EL (cell line): Measurements from ENCODE around the gene ARL3.
"Not testable (repeated sequence)": the region's sequence is repeated elsewhere in the genome, so short reads cannot be mapped to it uniquely, and the experiment has no call there.

Experiments
- DNase-seq: peaks from one replicate; pipeline ENCODE4 v3.0.0-alpha.2; 2016

The ARL3 gene

DNA sequence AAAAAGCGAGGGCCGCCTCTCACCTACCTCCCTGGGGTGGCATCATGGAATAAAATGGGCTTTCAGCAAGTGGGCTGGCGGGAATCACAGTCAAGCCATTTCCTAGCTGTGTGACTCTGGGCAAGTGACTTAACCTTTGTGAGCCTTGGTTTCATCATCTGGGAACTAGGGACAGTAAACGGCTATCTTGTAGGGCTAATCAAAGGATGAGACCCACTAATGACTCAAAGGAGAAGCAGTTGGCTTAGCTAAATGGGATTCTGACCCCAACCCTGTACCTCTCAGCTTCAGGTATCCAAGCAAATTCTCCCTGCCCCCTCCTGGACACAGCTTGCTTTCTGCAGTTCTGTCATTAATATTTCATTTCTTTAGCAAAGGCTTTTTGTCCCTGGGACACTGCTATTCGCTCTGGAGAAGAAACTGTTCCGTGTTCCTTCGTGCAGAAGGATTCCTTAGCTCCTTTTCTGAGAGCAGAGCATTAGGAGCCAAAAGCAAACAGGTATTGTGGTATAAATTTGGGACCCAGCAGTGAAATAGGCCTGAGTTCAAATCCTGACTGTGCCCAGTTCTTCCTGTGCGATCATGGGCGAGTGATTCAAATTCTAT lies 44.0 kb downstream of the ARL3 start:
- DNase-seq, result no peak

DNA sequence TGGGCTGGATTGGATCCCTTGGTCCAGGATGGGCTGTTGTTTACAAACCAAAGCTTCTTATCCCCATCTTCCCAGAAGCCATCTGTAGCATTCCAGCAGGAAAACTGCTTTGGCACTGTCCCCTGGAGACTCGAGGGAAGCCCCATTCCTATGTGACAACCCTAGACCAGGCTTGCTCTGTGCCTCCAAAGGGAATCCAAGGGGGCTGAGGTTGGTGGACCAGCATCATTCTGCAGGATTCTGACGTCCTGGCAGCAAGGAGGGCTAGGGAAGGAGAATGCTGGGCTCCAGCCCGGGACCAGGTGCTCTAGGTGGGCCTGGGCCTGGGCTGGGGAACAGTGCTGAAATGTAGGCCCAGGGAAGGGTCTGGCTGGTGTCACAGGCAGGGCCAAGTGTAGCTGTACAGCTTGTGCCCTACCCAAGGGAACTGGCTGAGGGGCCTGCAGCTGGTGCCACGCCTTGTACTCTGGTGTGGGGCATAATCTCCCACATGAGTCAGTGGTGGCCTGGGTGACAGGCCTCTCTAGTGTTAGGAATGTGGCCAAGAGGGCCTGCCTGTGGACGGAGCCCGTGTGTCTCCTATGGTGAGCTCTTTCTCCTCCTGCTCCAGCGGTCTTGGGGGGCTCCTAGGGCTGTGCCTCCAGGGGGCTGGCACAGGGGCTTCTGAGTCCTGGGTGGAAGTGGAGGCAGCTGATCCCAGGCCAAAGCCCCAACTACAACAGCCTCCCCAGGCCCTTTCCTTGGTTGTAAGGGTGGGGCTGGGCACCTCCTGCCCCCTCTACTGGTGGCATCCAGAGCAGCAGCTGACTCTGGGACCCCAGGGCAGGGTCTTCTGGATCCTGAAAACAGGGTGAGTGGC lies 44.8 kb downstream of the ARL3 start:
- peak; percentile 68 for DNase-seq

DNA sequence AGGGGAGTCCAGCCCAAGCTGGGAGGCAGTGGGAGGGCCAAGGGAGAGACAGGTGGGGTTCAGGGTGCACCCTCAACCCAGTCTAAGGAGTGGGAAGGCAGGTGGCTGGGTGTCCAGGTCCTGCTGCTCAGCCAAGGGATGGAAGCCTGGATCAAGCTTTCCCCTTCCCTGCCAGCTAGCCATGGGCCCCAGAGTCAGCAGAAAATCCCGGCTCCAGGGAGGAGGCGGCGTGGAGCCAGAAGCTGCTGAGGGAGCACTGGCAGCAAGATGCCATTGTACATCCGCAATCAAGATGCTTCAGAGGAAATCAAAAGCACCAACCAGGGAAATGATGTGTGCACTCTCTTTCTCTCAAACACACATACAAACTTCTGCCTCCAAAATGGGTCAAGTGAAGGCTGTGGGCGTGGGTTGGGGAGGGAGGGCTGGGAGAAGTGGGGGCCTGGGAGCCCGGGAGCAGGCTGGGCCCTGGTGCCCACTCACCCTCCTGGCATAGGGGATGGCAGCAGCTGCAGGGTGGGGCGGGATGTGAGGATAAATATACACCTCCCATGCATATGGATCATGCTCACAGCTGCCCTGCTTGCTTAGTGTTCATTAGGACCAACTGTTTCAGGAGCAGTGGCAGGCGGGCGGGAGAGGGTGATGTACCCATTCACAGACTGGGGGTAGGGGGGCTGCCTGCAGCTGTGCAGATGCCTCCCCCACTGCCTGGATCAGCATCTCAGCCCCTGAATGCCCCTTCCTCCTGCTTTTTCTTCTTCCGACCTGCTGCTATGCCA lies 45.7 kb downstream of the ARL3 start:
- DNase-seq, result no peak

DNA sequence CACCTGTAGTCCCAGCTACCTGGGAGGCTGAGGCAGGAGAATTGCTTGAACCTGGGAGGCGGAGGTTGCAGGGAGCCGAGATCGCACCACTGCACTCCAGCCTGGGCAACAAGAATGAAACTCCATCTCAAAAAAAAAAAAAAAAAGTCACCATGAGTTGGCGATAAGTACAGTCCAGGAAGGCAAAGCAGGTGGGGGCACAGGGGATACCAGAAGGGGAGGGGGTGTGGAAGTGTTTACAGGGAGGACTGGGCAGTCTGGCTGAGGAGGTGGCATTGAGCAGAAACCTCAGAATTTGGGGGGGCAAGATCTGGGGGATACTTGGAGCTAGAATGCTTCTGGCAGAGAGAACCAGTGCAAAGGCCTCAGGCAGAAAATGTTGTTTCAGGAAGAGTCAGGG lies 46.8 kb downstream of the ARL3 start:
- DNase-seq, result not testable (repeated sequence)

DNA sequence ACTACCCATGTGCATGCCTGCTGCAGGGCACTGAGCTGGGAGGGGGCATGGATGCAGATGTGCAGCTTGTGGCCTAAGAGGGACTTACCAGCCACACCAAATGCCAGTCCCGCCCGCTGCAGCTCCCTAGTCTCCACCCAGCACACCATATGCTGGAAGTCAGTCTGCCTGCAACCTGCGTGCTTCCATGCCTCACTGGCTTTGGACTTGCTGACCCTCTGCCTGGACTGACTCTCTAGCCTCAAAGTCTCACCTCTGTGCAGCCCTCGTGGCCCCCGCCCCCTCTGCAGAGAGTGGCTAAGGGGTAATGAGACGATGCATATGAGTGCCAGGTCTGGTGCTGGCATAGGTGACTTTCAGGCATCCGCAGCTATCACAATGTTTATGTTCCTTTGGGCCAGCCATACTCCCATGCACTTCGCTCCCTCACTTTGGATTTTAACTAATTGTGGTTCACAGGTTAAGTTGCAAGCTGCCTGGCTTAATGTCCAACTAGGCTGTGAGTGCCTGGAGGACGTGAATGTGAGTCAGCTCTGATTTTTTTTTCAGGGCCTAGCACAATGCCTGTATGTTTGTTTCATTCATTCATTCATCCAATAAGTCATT lies 48.2 kb downstream of the ARL3 start:
- no peak for DNase-seq

DNA sequence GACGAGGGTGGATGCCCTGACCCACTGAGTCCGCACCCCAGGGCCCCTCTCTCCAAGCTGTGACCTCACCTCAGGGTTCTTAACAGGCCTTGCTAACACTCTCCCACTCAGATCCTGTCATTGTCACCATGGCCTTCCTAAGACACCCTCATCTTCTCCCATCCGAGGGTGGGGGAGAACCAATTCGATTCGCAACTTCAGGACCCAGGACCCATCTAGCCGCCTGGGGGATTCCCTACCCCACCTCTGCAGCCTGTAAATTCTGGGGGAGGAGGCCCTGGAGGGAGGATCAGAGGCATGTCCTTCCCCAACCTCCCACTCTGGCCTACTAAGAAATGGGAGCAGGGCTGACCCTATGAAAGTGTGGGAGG lies 52.6 kb downstream of the ARL3 start:
- no peak for DNase-seq

DNA sequence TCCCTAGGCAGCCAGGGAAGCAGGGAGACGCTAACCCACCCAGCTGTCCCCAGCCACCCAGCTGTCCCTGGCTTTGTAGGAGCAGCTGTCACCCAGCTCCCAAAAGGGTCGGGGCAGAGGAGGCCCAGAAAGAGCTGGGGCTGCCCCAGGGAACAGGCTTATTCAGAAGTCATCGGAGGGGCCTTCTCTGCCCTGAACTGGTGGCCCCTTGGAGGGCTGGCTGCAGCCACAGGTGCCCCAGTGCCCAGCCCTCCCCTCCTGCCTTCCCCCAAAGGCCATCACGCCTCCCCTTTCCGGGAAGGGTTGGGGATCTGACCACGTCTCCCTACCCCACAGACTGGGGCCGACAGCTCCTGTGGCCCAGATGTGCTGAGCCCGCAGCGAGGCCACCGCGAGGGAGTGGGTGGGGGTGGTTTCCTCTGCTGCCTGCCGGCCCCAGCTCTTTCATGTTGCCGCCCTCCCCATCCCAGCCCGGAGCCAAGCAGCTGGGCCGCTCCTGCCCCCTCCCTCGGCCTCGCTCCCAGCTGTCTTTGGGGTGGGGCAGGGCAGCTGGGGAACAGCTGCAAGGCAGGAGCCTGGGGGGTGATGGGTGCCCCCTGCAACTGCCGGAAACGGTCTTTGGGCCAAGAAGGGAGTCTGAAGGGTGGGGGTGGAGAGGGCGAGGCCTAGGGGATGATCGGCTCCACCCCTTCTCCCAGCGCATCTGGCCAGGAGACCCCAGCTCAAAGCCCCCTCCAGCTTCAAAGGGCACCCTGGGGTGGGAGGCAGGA lies 53.1 kb downstream of the ARL3 start:
- DNase-seq, result peak; percentile 31

DNA sequence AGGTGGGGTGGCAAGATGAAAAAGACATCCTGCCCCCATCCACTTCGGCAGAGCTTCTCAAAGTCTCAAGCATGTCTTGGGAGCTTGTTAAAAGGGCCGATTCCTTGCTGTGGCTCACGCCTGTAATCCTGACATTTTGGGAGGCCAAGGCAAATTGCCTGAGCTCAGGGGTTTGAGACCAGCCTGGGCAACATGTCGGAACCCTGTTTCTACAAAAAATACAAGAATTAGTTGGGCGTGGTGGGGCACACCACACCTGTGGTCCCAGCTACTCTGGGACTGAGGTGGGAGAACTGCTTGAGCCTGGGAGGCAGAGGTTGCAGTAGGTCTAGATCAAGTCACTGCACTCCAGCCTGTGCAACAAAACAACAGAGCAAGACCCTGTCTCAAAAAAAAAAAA lies 55.4 kb downstream of the ARL3 start:
- DNase-seq, result no peak

DNA sequence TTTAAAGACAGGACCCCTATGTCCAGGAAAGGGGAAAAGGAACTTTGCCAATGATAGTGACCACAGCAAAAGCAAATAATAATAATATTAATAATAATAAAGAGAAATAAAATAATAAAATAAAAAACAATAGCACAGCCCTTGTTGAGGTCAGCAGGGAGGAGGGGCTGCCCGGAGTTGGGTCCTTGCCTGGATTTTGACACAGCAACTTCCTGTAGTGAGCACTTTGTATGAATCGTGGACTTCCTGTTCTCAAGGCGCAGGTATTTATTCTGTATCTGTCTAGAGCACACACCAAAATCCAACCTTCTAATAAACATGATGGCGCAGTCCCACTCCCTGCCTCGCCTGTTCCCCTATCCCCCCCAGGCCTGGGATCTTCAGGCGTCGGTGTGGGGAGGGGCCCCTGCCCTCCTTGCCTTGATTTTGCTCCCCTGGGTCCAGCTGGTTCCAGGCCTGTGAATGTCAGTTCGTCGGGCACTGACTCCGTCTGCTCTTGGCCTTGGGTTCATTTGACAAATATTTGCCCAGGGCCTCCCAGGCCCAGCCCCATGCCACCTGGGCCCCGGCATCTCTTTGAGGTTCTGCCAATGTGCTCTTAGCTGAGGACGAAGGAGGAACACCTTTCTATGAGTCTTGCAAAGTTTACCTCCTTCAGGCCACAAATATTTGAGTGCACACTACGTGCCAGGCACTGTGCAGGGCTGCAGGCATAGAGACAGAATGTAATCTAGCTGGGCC lies 56.0 kb downstream of the ARL3 start:
- DNase-seq, result no peak

DNA sequence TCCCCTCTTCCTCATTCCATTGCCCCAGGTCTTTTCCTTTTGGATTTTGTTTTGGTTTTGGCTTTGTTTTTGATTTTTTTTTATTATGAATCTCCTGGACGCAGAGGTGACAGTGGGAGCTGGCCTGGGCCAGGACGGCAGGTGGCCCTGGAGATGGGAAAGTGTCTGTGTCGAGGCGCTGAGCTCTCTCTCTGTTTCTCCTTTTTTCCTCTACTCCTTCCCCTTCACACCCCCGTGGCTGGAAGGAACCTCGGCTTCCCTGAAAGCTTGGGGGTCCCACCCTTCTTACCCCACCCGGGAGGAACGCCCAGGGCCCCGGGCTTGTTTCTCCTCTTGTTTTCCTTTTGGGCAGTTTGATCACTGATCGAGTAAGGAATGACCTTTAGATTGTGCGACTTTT lies 56.7 kb downstream of the ARL3 start:
- DNase-seq, result no peak

DNA sequence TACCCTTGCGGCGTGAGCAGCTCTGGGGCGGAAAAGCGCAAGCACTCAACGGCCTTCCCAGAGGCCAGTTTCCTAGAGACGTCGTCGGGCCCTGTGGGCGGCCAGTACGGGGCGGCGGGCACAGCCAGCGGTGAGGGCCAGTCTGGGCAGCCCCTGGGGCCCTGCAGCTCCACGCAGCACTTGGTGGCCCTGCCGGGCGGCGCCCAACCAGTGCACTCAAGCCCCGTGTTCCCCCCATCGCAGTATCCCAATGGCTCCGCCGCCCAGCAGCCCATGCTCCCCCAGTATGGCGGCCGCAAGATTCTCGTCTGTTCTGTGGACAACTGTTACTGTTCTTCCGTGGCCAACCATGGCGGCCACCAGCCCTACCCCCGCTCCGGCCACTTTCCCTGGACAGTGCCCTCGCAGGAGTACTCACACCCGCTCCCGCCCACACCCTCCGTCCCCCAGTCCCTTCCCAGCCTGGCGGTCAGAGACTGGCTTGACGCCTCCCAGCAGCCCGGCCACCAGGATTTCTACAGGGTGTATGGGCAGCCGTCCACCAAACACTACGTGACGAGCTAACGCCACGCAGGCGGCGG lies 57.3 kb downstream of the ARL3 start:
- no peak for DNase-seq

DNA sequence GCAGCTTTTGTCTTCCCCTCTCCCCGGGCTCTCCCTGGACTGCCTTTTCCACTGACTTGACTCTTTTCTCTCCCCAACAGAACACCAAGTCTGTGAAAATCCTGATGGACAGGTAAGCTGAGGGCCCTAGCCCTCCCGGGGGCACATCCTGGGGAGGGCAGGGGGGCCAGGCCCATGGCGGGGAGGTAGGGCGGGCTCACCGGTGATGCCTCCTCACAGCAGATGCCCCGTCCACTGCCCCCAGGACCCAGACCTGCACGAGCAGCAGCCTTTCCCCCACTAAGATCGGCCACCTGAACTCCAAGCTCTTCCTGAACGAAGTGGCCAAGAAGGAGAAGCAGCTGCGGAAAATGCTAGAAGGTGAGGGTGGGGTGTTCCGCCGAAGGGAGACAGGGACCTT lies 58.2 kb downstream of the ARL3 start:
- DNase-seq, result no peak

DNA sequence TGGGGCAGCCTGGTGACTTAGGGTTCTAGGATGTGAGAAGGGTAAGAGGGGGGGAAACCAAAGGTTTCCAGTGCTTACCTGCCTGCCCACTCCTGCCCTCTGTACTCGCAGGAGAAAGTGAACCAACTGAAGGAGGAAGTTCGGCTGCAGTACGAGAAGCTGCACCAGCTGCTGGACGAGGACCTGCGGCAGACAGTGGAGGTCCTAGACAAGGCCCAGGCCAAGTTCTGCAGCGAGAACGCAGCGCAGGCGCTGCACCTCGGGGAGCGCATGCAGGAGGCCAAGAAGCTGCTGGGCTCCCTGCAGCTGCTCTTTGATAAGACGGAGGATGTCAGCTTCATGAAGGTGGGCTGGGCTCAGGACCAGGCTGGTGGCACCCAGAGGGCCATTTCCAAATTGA lies 59.2 kb downstream of the ARL3 start:
- DNase-seq, result no peak

DNA sequence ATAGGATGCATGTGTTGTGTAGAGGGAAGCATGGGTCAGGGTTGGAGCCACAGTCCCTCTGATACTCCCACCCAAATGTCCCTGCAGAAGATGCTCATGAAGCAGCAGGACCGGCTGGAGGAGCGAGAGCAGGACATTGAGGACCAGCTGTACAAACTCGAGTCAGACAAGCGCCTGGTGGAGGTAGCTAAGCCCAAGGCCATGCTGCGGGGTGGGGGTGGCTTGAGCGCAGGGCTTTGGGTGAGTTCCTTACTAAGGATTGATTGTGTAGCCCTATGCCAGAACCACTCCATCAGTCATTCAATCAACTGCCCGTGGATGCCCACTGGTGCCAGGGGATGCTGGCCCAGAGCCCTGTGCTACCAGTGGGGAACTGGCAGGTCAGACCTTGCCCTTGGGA lies 59.6 kb downstream of the ARL3 start:
- DNase-seq, result no peak

DNA sequence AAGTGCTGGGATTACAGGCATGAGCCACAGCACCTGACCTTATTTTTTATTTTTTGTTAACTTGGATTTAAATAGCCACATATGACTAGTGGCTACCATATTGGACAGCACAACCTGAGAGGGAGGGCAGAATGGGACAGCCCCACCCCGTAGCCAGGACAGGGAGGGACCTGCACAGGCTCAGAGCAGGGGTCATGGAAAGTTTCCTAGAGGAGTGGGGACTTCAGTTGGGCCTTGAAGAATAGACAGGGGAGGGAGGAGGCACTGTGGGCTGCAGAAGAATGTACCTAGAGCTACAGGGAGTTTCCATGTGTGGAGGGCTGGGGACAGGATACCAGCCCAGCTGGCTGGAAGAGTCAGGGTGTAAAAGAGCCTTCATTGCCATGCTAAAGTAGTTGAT lies 61.1 kb downstream of the ARL3 start:
- DNase-seq, result no peak

DNA sequence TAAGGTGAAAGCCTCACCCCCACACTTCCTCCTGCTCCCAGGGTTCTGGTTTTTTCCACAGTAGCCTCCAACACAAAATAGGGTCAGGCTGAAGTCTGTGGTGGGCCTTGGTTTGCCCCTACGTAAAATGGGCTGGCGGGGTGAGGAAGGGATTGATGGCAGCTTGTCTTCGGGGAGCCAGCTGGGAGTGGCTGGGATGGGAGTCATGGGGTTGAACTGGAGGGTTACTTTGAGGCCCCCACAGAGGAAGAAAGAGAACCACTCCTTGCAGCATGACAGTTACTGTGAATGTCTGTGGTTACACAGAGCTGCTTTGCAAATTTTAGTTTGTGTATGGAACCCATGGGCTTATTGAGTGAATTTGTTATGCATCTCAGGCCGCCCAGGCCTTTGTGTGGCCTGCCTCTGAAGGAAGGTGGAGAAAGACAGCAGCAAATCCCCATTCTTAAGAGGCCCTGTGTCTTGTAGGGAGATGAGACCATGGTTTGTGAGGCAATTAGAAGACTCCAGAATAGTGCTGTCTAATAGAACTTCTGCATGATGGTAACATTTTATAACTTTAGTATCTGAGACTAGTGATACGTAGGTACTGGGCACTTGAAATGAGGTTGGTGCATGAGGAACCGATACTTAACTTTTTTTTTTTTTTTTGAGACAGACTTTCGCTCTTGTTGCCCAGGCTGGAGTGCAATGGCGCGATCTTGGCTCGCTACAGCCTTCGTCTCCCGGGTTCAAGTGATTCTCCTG lies 61.9 kb downstream of the ARL3 start:
- DNase-seq, result no peak

DNA sequence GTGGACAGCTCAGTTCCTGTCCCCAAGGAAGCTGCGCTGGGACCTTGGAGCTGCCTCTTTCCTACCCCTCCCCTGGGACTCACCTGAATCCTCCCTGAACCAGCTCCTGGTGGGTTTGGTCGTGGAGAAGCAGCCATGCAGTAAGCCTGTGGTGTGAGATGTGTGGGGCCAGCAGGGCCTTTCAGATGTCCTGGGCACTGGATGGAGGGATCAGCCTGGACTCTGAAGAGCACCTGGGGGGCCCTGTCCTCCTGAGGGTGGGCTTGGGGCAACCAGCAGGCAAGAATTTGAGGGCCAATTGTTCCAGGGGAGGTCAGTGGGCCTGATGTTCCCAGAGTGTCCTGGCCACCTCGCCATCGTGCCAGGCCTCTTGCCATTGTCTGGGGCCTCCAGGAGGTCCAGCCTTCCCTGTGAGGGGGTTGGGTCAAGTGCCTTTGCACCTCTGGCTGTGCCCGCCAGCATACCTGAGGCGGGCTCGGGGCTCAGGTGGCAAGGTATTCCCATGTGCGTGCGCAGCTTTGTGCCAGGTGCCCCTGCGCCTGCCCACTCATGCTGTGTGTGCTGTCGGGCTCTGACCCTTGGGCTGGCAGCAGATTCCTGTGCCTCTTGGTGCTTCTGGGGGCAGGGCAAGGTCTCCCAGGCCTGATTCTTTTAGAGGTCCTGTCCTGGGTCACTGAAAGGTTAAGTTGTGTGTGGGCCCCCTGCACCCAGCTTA lies 62.6 kb downstream of the ARL3 start:
- no peak for DNase-seq

DNA sequence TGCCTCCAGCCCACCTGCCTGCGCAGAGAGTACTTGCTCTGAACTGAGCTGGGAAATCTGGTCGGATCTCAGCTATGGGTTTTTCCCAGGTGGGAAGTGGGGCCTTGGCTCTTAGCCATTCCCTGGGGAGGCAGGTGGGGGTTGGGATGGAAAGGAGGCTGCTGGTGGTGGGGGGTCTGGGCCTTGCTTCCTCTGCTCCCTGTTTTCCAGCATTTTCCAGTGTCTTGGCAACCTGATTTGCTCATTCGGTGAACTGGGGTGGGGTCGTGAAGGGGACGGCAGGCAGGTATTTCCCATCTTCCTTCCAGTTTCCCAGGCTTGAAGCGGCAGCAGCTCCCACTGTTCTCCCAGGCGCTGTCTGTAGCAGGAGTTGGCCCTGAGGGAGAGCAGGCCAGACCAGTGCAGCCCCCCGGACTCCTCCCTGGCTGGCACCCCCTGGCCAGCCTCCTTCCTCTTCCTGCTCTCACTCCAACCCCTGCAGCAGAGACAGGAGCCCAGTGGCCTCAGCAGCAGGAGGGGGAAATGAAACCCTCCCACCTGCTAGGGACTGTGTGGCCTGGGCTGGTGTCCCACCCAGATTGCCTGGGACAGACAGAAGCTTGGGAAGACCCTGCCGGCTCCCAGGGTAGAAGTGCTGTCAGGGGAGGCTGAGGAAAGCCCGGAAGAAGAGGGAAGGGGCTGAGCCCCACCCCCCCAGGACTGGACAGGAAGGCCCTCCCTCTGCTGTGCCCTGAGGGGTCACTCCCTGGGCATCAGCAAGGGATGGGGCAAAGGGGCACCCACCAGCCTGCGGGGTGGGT lies 63.3 kb downstream of the ARL3 start:
- no peak for DNase-seq
